ENCODE data around the gene BTD.

The BTD gene, protein sequence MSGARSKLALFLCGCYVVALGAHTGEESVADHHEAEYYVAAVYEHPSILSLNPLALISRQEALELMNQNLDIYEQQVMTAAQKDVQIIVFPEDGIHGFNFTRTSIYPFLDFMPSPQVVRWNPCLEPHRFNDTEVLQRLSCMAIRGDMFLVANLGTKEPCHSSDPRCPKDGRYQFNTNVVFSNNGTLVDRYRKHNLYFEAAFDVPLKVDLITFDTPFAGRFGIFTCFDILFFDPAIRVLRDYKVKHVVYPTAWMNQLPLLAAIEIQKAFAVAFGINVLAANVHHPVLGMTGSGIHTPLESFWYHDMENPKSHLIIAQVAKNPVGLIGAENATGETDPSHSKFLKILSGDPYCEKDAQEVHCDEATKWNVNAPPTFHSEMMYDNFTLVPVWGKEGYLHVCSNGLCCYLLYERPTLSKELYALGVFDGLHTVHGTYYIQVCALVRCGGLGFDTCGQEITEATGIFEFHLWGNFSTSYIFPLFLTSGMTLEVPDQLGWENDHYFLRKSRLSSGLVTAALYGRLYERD

DNA sequence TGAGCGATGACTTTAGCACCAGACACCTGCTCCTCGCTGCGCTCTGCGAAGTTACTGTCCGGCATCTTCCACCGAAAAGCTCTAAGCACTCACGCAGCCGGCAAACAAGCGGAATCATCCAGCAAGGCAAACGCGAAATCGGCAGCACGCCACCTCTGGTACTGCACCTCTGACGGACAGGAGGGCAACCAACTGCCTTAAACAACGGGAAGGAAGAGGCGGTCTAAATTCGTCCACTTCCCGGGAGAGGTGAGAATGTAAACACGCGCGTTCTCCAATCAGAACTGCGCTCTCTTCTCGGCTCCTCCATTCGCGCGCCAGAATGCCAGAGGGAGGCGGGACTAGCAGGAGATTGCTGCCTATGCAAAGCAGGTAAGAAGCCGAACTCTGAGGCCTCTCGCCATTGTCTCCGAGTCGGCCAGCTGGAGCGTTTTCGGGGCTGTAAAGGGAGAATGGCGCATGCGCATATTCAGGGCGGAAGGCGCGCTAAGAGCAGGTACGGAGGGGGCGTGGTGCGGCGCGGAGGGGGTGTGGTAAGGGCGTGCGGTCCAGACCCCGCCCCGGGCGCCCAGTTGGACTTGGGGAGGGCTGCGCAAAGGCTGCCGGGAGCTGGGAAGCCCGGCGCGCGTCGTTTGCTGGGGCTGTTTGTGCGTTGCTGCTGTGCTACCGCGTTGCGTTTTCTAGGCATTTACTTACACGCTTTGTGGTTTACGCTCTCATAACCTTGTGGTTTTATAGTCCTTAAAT, at the start of gene BTD, which contains the start of gene HACL1:
Gene BTD, plus strand, starts transcription at position 347 of the 747 bp plus-strand sequence. CDS start 33,695 bp downstream, outside the sequence.
Gene HACL1, minus strand, starts transcription at position 171 of the 747 bp plus-strand sequence. Its CDS starts 106 bp downstream, at position 65.
- Histone ChIP-seq H3K4me3 (ENCODE audit: insufficient read length, low read depth) (peak within 1 kb of the TSS; percentile 94), H3K27me3 (ENCODE audit: insufficient read depth, insufficient read length) (no peaks in the 10 kb centered on the region), H3K9me3 (ENCODE audit: insufficient read depth, low read length) (peaks cover 25% of the 10 kb centered on the region), H3K36me3 (ENCODE audit: insufficient read depth, insufficient read length, low read length) (peaks cover 36% of the 10 kb centered on the region), H3K9ac (ENCODE audit: insufficient read length, low read depth) (peak within 1 kb of the TSS; percentile 96), H3K4me1 (ENCODE audit: insufficient read depth, insufficient read length) (peaks cover 4% of the 10 kb centered on the region)
- TF ChIP-seq SUZ12 (IDR thresholded peaks at IDR 0.05; ENCODE audit: extremely low read depth, insufficient read depth, insufficient read length) (no peak), ZNF274 (IDR thresholded peaks at IDR 0.05; ENCODE audit: low read depth, low read length) (no peak), YY1 (IDR thresholded peaks at IDR 0.05; ENCODE audit: insufficient read depth, insufficient read length) (no peak)
- peak; percentile 99 for DNase-seq (ENCODE audit: low read depth, low spot score)

DNA sequence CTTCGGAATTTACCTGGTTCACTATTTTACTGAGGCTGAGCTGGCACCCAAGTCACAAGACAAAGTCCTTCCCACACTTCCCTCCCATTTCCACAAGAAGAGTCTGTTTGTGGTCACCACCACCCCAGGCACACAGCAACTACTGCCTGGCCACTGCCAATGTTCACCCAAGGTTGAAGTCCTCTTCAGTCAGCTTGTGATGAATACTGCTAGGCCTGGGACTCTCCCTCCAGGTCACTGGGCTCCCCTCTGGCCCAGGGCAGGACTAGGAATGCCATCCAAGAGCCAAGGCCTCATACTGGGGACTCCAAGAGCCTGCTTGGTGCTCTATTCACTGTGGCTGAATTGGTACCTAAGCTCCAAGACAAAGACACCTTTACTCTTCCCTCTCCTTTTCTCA, 49.6 kb upstream of the BTD start:
- Histone ChIP-seq H3K9me3 (ENCODE audit: insufficient read depth, low read length) (no peaks in the 10 kb centered on the region; the same call in 1 of the 2 replicates), H3K36me3 (ENCODE audit: insufficient read depth, insufficient read length, low read length) (peaks cover 13% of the 10 kb centered on the region), H3K9ac (ENCODE audit: insufficient read length, low read depth) (no peak overlapping the region), H3K4me3 (ENCODE audit: insufficient read length, low read depth) (no peak overlapping the region), H3K27me3 (ENCODE audit: insufficient read depth, insufficient read length) (no peaks in the 10 kb centered on the region), H3K4me1 (ENCODE audit: insufficient read depth, insufficient read length) (peaks cover 2% of the 10 kb centered on the region)
- no peak for TF ChIP-seq YY1 (IDR thresholded peaks at IDR 0.05; ENCODE audit: insufficient read depth, insufficient read length)
- no peak for TF ChIP-seq ZNF274 (IDR thresholded peaks at IDR 0.05; ENCODE audit: low read depth, low read length)
- TF ChIP-seq SUZ12 (IDR thresholded peaks at IDR 0.05; ENCODE audit: extremely low read depth, insufficient read depth, insufficient read length): no peak
- DNase-seq (ENCODE audit: low read depth, low spot score): no peak

DNA sequence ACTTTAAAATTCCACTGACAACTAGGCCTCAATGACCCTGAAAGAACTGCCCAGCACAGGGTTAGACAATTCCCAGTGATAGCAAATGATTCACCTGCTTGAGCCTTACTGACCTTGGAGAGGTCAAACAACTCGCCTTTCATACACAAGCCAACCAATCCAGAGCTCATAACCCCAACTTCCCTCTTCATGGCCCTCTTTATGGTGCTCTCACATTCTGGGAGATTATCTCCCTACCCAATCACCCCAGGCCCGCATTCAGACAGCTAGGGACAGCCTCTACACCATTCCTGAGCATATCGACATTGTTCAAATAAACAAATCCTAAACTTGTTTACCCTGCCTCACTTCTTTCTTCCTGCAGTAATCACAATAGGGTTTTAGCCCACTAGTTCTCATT, 47.8 kb upstream of the BTD start:
- H3K9me3 ChIP-seq (ENCODE audit: insufficient read depth, low read length): no peaks in the 10 kb centered on the region
- no peaks in the 10 kb centered on the region for H3K27me3 ChIP-seq (ENCODE audit: insufficient read depth, insufficient read length)
- DNase-seq (ENCODE audit: low read depth, low spot score): no peak
- no peak overlapping the region for H3K9ac ChIP-seq (ENCODE audit: insufficient read length, low read depth)
- no peak overlapping the region for H3K4me3 ChIP-seq (ENCODE audit: insufficient read length, low read depth)
- H3K36me3 ChIP-seq (ENCODE audit: insufficient read depth, insufficient read length, low read length): peaks cover 17% of the 10 kb centered on the region
- peaks cover 2% of the 10 kb centered on the region for H3K4me1 ChIP-seq (ENCODE audit: insufficient read depth, insufficient read length)
- TF ChIP-seq SUZ12 (IDR thresholded peaks at IDR 0.05; ENCODE audit: extremely low read depth, insufficient read depth, insufficient read length) (no peak), ZNF274 (IDR thresholded peaks at IDR 0.05; ENCODE audit: low read depth, low read length) (no peak), YY1 (IDR thresholded peaks at IDR 0.05; ENCODE audit: insufficient read depth, insufficient read length) (no peak)

DNA sequence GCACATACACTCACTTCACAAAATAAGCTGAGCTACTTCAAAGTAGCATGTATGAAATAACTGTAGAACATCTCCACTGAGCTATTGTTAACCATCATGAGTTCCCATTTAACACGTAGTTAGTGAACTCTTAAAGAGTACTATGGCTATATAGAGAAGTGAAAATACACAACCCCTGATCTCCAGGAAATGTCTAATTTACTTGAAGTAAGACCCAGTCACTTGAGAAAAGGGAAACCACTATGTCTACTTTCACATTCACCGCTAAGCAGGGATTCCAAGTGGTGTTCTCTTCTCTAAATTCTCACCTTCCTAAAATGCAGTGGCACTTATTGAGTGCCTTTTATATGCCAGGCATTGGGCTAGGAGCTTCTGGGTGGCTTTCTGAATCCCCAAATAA, 45.0 kb upstream of the BTD start:
- no peaks in the 10 kb centered on the region for H3K27me3 ChIP-seq (ENCODE audit: insufficient read depth, insufficient read length)
- DNase-seq (ENCODE audit: low read depth, low spot score): no peak
- peaks cover 29% of the 10 kb centered on the region for H3K36me3 ChIP-seq (ENCODE audit: insufficient read depth, insufficient read length, low read length)
- TF ChIP-seq SUZ12 (IDR thresholded peaks at IDR 0.05; ENCODE audit: extremely low read depth, insufficient read depth, insufficient read length) (no peak), YY1 (IDR thresholded peaks at IDR 0.05; ENCODE audit: insufficient read depth, insufficient read length) (no peak), ZNF274 (IDR thresholded peaks at IDR 0.05; ENCODE audit: low read depth, low read length) (no peak)
- H3K4me3 ChIP-seq (ENCODE audit: insufficient read length, low read depth): no peak overlapping the region
- no peak overlapping the region for H3K9ac ChIP-seq (ENCODE audit: insufficient read length, low read depth)
- H3K4me1 ChIP-seq (ENCODE audit: insufficient read depth, insufficient read length): peaks cover 2% of the 10 kb centered on the region
- no peaks in the 10 kb centered on the region for H3K9me3 ChIP-seq (ENCODE audit: insufficient read depth, low read length)

DNA sequence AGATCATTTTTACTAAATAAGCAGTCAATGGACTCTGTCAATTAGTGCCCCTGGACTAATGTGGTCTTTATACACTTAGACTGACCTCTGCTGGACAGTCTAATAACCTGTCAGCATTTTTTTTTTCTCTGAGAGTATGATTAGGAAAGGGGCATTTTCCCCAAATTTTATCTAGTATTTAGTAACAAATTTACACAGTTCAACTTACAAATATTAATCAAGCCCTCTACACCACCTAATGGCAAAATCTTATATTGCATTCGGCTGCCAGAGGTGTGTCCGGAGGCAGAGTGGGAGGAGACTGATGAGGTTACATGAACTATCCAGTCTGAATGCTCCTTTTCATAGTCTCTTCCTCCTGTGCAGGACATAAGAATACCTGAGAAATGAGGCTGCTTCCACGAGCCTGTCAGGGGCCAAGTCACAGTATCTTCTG, 44.0 kb upstream of the BTD start:
- H3K9ac ChIP-seq (ENCODE audit: insufficient read length, low read depth): no peak overlapping the region
- H3K9me3 ChIP-seq (ENCODE audit: insufficient read depth, low read length): no peaks in the 10 kb centered on the region
- H3K27me3 ChIP-seq (ENCODE audit: insufficient read depth, insufficient read length): no peaks in the 10 kb centered on the region
- H3K4me3 ChIP-seq (ENCODE audit: insufficient read length, low read depth): no peak overlapping the region
- TF ChIP-seq ZNF274 (IDR thresholded peaks at IDR 0.05; ENCODE audit: low read depth, low read length) (no peak), SUZ12 (IDR thresholded peaks at IDR 0.05; ENCODE audit: extremely low read depth, insufficient read depth, insufficient read length) (no peak), YY1 (IDR thresholded peaks at IDR 0.05; ENCODE audit: insufficient read depth, insufficient read length) (no peak)
- H3K36me3 ChIP-seq (ENCODE audit: insufficient read depth, insufficient read length, low read length): peaks cover 32% of the 10 kb centered on the region
- DNase-seq (ENCODE audit: low read depth, low spot score): peak; percentile 16
- peaks cover 2% of the 10 kb centered on the region for H3K4me1 ChIP-seq (ENCODE audit: insufficient read depth, insufficient read length)

DNA sequence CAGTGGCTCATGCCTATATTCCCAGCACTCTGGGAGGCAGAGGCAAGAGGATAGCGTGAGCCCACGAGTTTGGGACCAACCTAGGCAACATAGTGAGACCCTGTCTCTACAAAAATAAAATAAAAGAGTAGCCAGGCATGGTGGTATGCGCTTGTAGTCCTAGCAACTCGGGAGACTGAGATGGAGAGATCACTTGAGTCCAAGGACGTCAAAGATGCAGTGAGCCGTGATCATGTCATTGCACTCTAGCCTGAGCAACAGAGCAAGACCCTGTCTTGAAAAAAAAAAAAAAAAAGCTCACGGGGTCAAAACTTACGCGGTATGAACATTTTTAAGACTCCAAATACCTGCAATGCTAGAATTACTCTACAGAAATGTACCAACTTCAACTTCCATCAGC, 43.0 kb upstream of the BTD start:
- no peaks in the 10 kb centered on the region for H3K9me3 ChIP-seq (ENCODE audit: insufficient read depth, low read length)
- no peak overlapping the region for H3K9ac ChIP-seq (ENCODE audit: insufficient read length, low read depth)
- H3K4me1 ChIP-seq (ENCODE audit: insufficient read depth, insufficient read length): no peaks in the 10 kb centered on the region
- no peak overlapping the region for H3K4me3 ChIP-seq (ENCODE audit: insufficient read length, low read depth)
- no peak for DNase-seq (ENCODE audit: low read depth, low spot score)
- peaks cover 42% of the 10 kb centered on the region for H3K36me3 ChIP-seq (ENCODE audit: insufficient read depth, insufficient read length, low read length)
- no peaks in the 10 kb centered on the region for H3K27me3 ChIP-seq (ENCODE audit: insufficient read depth, insufficient read length)
- TF ChIP-seq SUZ12 (IDR thresholded peaks at IDR 0.05; ENCODE audit: extremely low read depth, insufficient read depth, insufficient read length): no peak
- no peak for TF ChIP-seq YY1 (IDR thresholded peaks at IDR 0.05; ENCODE audit: insufficient read depth, insufficient read length)
- no peak for TF ChIP-seq ZNF274 (IDR thresholded peaks at IDR 0.05; ENCODE audit: low read depth, low read length)

All from NT2/D1 (cell line).